GM19025 (cell line): ENCODE data around the gene UMODL1.

ENCODE experiments used
- ATAC-seq: cut with Tn5 transposase; IDR thresholded peaks from one replicate; pipeline ENCODE4 v1.9.1; 2021; ENCODE audit warnings: mild to moderate bottlenecking, low read depth, moderate library complexity; ENCODE audit not compliant: unreplicated experiment

Gene UMODL1

GRCh38 chr21:42039470-42039901 lies 31.6 kb upstream of the UMODL1 start:
- no peak for ATAC-seq

GRCh38 chr21:42039911-42040351 lies 31.2 kb upstream of the UMODL1 start:
- ATAC-seq: no peak

- no peak for ATAC-seq
Measured at GRCh38 chr21:42040411-42041180, 30.5 kb upstream of the UMODL1 start.

- no peak for ATAC-seq
Measured at GRCh38 chr21:42041246-42041645, 29.9 kb upstream of the UMODL1 start.

GRCh38 chr21:42041711-42042110 lies 29.4 kb upstream of the UMODL1 start:
- ATAC-seq: no peak

- ATAC-seq: no peak
Measured at GRCh38 chr21:42042651-42043050, 28.5 kb upstream of the UMODL1 start.

GRCh38 chr21:42043201-42043895 lies 27.8 kb upstream of the UMODL1 start:
- ATAC-seq: no peak

- no peak for ATAC-seq
Measured at GRCh38 chr21:42043961-42044360, 27.2 kb upstream of the UMODL1 start.

GRCh38 chr21:42044871-42045495 lies 26.1 kb upstream of the UMODL1 start:
- ATAC-seq: no peak

- no peak for ATAC-seq
Measured at GRCh38 chr21:42047821-42048613, 23.1 kb upstream of the UMODL1 start.

- no peak for ATAC-seq
Measured at GRCh38 chr21:42048870-42049577, 22.1 kb upstream of the UMODL1 start.

- no peak for ATAC-seq
Measured at GRCh38 chr21:42049578-42050430, 21.3 kb upstream of the UMODL1 start.

GRCh38 chr21:42051788-42052187 lies 19.3 kb upstream of the UMODL1 start:
- ATAC-seq: no peak

- no peak for ATAC-seq
Measured at GRCh38 chr21:42055425-42055824, 15.7 kb upstream of the UMODL1 start.

GRCh38 chr21:42056468-42056867 lies 14.6 kb upstream of the UMODL1 start:
- ATAC-seq: no peak

GRCh38 chr21:42056996-42057689 lies 14.0 kb upstream of the UMODL1 start:
- ATAC-seq: no peak

GRCh38 chr21:42057851-42058437 lies 13.2 kb upstream of the UMODL1 start:
- no peak for ATAC-seq

- ATAC-seq: no peak
Measured at GRCh38 chr21:42058631-42059111, 12.4 kb upstream of the UMODL1 start.
